K562 (cell line): ENCODE results near the gene UNC45A. TPM values are rescaled to one million over a fixed set of nuclear protein-coding genes. Genes with fewer than 3 reads are reported as not detected.

Source experiments
- CBX1 ChIP-seq: sonication (generic); IDR thresholded peaks from 2 replicates; pipeline ENCODE4 v1.6.1; 2016; ENCODE audit warnings: antibody characterized with exemption, low read depth, mild to moderate bottlenecking
- CREB3 ChIP-seq: fragments of 450-650 bp; conservative IDR thresholded peaks from 2 replicates; pipeline ENCODE4 v1.6.1; 2016; ENCODE audit warnings: missing genetic modification characterization, low read depth, mild to moderate bottlenecking, missing compliant biosample characterization, moderate library complexity
- FOS ChIP-seq: IDR thresholded peaks from 3 replicates; pipeline ENCODE4 v1.6.1; 2011; ENCODE audit not compliant: insufficient read length; ENCODE audit errors: extremely low read depth
- FOXK2 ChIP-seq, 2 experiments: fragments of 450-650 bp; IDR thresholded peaks in 1 of 2; conservative IDR thresholded peaks in 1 of 2; 2 replicates each; pipeline ENCODE4 v1.6.1; 2016; ENCODE audit warnings: low read depth in 2 of 2, mild to moderate bottlenecking in 1 of 2
- LCOR ChIP-seq: sonication (generic); formaldehyde crosslinking; IDR thresholded peaks from 2 replicates; pipeline ENCODE4 v1.8.0; 2022; ENCODE audit warnings: mild to moderate bottlenecking, missing genetic modification reagents
- MYC ChIP-seq, 2 experiments: fragments of 250-450 bp in 1 of 2; sonication (Bioruptor Pico) in 1 of 2; IDR thresholded peaks; 2 replicates each; pipeline versions ENCODE4 v1.5.1 to v1.6.1; 2012 to 2021; ENCODE audit warnings: low read depth in 2 of 2, borderline replicate concordance in 1 of 2, improper control_type of control experiment in 1 of 2, low read length in 1 of 2, mild to moderate bottlenecking in 1 of 2, moderate library complexity in 1 of 2
- TFAP4 ChIP-seq: sonication (generic); formaldehyde crosslinking; IDR thresholded peaks from 2 replicates; pipeline ENCODE4 v1.8.0; 2022; ENCODE audit warnings: missing genetic modification reagents, mild to moderate bottlenecking, moderate library complexity, borderline replicate concordance
- UBTF ChIP-seq, 2 experiments: IDR thresholded peaks; 2 replicates each; pipeline ENCODE4 v1.6.1; 2012; ENCODE audit warnings: improper control_type of control experiment in 2 of 2, low read depth in 2 of 2, low read length in 2 of 2, borderline replicate concordance in 1 of 2
- ZNF232 ChIP-seq: sonication (generic); formaldehyde crosslinking; IDR thresholded peaks from 2 replicates; pipeline ENCODE4 v1.8.0; 2022; ENCODE audit warnings: mild to moderate bottlenecking, missing genetic modification reagents
- ZNF324 ChIP-seq: fragments of 250-450 bp; sonication (Bioruptor Pico); IDR thresholded peaks from 2 replicates; pipeline ENCODE4 v1.4.0; 2020; ENCODE audit warnings: mild to moderate bottlenecking
- ZNF57 ChIP-seq: fragments of 450-650 bp; formaldehyde crosslinking; IDR thresholded peaks from 2 replicates; pipeline ENCODE4 v1.4.0; 2020; ENCODE audit warnings: mild to moderate bottlenecking, moderate library complexity
- polyA plus RNA-seq, 8 experiments: library from polyadenylated mRNA; depleted of rRNA in 4 of 8; stranded (reverse) in 5 of 8; unstranded in 3 of 8; fragments of >200 nt; fragmentation: Nextera tagmentation in 2 of 8; fragmentation: Illumina TruSeq in 1 of 8; extraction: Ambion mirVana in 2 of 8; extraction: Trizol in 1 of 8; gene quantifications; 2 replicates each; pipeline versions ENCODE4 v1.2.1 to v1.2.3, GENCODE V29; 2011 to 2014; ENCODE audit warnings: inconsistent platforms in 1 of 8, missing spikeins in 1 of 8
- total RNA-seq, 7 experiments: library from RNA; depleted of rRNA in 6 of 7; stranded (reverse); fragments of >200 nt in 6 of 7; fragmentation: Illumina TruSeq in 2 of 7; extraction: Trizol in 2 of 7; gene quantifications; 2 replicates each; pipeline versions ENCODE4 v1.2.1 to v1.2.3, GENCODE V29; 2011 to 2021; ENCODE audit warnings: low replicate concordance in 1 of 7

UNC45A gene
- total and polyA plus RNA-seq, 9 of the 15 experiments (the other 6 are each of a cell fraction or from before 2014, with no cell fraction given): 22.4 to 79.3 (median 43.7) TPM

- TF ChIP-seq CREB3 (tag): no peak
- TF ChIP-seq FOS: no peak
- no peak for TF ChIP-seq MYC (IDR thresholded peaks at IDR 0.05; ENCODE audit: low read depth, low read length)
- 0 out of 2 replicates have a peak, but pooled peaks have one; percentile 46 for TF ChIP-seq MYC (CRISPR knock-in tag; IDR thresholded peaks at IDR 0.05; ENCODE audit: borderline replicate concordance, low read depth)
- no peak for TF ChIP-seq ZNF324 (CRISPR knock-in tag)
- TF ChIP-seq ZNF57 (CRISPR knock-in tag): no peak
- no peak for TF ChIP-seq LCOR (CRISPR knock-in tag)
- peak in 1 of 2 experiments; percentile 67; a peak in 1 of 4 replicates for TF ChIP-seq UBTF (IDR thresholded peaks at IDR 0.05; ENCODE audit: borderline replicate concordance in 1 of 2, low read depth in 2 of 2, low read length in 2 of 2)
- no peak for TF ChIP-seq FOXK2 (conservative IDR thresholded peaks at IDR 0.05 in 1 of 2, IDR thresholded peaks at IDR 0.05 in 1 of 2; ENCODE audit: low read depth in 2 of 2)
- TF ChIP-seq TFAP4 (CRISPR knock-in tag): peak; percentile 65
- 0 out of 2 replicates have a peak, but pooled peaks have one; percentile 64 for TF ChIP-seq CBX1
- 0 out of 2 replicates have a peak, but pooled peaks have one; percentile 40 for TF ChIP-seq ZNF232
These were observed at the start of gene UNC45A (continued) for GRCh38 chr15:90934949-90935751.
